ENCODE measurements around the gene AMELX. TPM values are rescaled to one million over a fixed set of nuclear protein-coding genes. Genes with fewer than 3 reads are reported as not detected.

The AMELX gene
- total RNA-seq, 4 donors from 2014 or later: not detected

DNA sequence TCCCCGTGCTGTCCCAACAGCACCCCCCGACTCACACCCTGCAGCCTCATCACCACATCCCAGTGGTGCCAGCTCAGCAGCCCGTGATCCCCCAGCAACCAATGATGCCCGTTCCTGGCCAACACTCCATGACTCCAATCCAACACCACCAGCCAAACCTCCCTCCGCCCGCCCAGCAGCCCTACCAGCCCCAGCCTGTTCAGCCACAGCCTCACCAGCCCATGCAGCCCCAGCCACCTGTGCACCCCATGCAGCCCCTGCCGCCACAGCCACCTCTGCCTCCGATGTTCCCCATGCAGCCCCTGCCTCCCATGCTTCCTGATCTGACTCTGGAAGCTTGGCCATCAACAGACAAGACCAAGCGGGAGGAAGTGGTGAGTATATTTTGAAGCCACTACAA lies 5.4 kb downstream of the AMELX start:
- TF ChIP-seq, protein P1, sequence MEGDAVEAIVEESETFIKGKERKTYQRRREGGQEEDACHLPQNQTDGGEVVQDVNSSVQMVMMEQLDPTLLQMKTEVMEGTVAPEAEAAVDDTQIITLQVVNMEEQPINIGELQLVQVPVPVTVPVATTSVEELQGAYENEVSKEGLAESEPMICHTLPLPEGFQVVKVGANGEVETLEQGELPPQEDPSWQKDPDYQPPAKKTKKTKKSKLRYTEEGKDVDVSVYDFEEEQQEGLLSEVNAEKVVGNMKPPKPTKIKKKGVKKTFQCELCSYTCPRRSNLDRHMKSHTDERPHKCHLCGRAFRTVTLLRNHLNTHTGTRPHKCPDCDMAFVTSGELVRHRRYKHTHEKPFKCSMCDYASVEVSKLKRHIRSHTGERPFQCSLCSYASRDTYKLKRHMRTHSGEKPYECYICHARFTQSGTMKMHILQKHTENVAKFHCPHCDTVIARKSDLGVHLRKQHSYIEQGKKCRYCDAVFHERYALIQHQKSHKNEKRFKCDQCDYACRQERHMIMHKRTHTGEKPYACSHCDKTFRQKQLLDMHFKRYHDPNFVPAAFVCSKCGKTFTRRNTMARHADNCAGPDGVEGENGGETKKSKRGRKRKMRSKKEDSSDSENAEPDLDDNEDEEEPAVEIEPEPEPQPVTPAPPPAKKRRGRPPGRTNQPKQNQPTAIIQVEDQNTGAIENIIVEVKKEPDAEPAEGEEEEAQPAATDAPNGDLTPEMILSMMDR (IDR thresholded peaks at IDR 0.05; ENCODE audit: low read depth): no peak

GRCh38 chrX:11304829-11305228 lies 11.6 kb downstream of the AMELX start:
- TF ChIP-seq, protein P1 (IDR thresholded peaks at IDR 0.05; ENCODE audit: low read depth): no peak

DNA sequence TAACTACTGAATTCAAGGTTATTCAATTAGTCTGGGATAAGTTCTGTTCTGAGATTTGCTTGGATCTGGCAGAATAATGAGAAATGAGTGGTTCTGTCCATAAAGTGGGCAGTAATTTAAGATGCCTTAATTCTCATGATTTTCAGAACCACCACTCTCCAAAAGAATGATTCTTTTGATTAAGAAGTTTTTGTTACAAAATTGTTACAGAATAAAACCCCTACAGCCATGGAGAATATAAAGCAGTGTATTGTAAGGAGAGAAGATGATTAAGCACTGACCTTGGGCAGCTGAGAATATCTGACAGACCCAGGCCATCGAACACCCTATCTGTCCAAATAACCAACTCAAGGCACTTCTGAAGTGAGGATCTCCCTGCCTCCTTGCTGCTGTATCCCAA lies 12.4 kb downstream of the AMELX start:
- TF ChIP-seq, protein P1 (IDR thresholded peaks at IDR 0.05; ENCODE audit: low read depth): no peak

DNA sequence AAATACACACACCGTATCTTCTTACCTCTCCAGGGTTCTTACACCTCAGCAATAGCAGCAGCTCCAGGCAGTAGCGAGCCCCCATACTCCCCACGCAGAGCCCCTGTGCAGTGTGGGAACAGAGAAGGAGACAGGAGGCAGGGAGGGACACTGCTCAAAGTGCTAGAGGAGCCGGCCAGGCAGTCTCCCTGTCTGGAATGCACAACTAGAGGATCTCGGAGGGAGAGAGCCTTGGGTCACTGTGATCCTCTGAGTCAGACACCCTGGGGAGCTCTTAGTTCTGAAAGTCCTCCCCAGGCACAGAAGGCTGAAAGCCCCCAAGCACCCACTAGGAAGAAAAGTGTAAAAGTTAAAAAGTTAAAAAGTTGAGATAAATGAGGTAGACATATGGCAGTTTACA lies 16.0 kb downstream of the AMELX start:
- TF ChIP-seq, protein P1 (IDR thresholded peaks at IDR 0.05; ENCODE audit: low read depth): no peak

- TF ChIP-seq, protein P1 (IDR thresholded peaks at IDR 0.05; ENCODE audit: low read depth): no peak
Observed at GRCh38 chrX:11311706-11312105, 18.5 kb downstream of the AMELX start.

GRCh38 chrX:11319806-11320520 lies 26.8 kb downstream of the AMELX start:
- TF ChIP-seq, protein P1 (IDR thresholded peaks at IDR 0.05; ENCODE audit: low read depth): no peak

DNA sequence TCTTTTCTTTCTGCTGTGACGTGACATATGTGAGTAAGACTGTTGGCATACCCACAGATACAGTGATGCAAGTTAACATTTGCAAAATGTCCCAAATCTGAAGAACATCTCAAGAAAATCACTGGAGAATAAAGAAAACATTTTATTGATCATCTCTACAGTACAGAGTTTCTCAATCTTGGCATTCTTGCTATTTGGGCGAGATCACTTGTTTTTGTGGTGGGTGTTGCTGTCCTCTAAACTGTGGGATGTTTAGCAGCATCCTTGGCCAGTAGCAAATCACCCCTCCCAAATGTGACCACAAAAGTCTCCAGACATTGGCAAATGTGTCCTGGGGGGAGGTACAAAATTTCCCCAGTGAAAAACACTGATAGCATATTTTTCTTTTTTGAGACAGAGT lies 28.8 kb downstream of the AMELX start:
- TF ChIP-seq, protein P1 (IDR thresholded peaks at IDR 0.05; ENCODE audit: low read depth): no peak
